HCT116 (cell line): Measurements from ENCODE around the gene AS3MT.

Experiments
- CEBPB ChIP-seq: IDR thresholded peaks from 2 replicates; pipeline ENCODE4 v1.6.1; 2012; ENCODE audit warnings: low read depth
- CTCF ChIP-seq, 3 experiments: fragments of 200-600 bp in 1 of 3; sonication (generic) in 1 of 3; IDR thresholded peaks in 2 of 3; conservative IDR thresholded peaks in 1 of 3; 2 replicates each; pipeline ENCODE4 v1.5.1; 2012 to 2017; ENCODE audit warnings: low read depth in 2 of 3, low read length in 2 of 3, antibody characterized with exemption in 1 of 3, borderline replicate concordance in 1 of 3, control low read depth in 1 of 3, mild to moderate bottlenecking in 1 of 3, mixed read lengths in 1 of 3, mixed run types in 1 of 3, moderate library complexity in 1 of 3; ENCODE audit not compliant: insufficient read depth in 1 of 3
- ELF1 ChIP-seq: IDR thresholded peaks from 2 replicates; pipeline ENCODE4 v1.6.1; 2012; ENCODE audit warnings: low read depth, borderline replicate concordance
- EZH2 ChIP-seq: fragments of 200-600 bp; sonication (generic); IDR thresholded peaks from 2 replicates; pipeline ENCODE4 v1.6.1; 2017; ENCODE audit warnings: antibody characterized with exemption, mixed run types
- EZH2phosphoT487 ChIP-seq: fragments of 200-600 bp; IDR thresholded peaks from 2 replicates; pipeline ENCODE4 v1.6.1; 2018; ENCODE audit warnings: antibody characterized with exemption, borderline replicate concordance
- JUND ChIP-seq: IDR thresholded peaks from 2 replicates; pipeline ENCODE4 v1.6.1; 2012
- MAX ChIP-seq: IDR thresholded peaks from 2 replicates; pipeline ENCODE4 v1.6.1; 2012
- POLR2A ChIP-seq: IDR thresholded peaks from 2 replicates; pipeline ENCODE4 v1.7.0; 2011; ENCODE audit warnings: borderline replicate concordance; ENCODE audit not compliant: insufficient read depth, insufficient read length; ENCODE audit errors: extremely low read depth
- POLR2AphosphoS5 ChIP-seq: IDR thresholded peaks from 2 replicates; pipeline ENCODE4 v1.6.1; 2011; ENCODE audit warnings: mild to moderate bottlenecking, low read depth, low read length, moderate library complexity
- SIN3A ChIP-seq: IDR thresholded peaks from 2 replicates; pipeline ENCODE4 v1.6.1; 2012; ENCODE audit warnings: low read depth

- no peak for TF ChIP-seq CTCF (IDR thresholded peaks at IDR 0.05 in 2 of 3, conservative IDR thresholded peaks at IDR 0.05 in 1 of 3; ENCODE audit: borderline replicate concordance in 1 of 3, insufficient read depth in 1 of 3, low read depth in 2 of 3, low read length in 2 of 3)
- no peak for TF ChIP-seq POLR2A
- TF ChIP-seq POLR2AphosphoS5, result no peak
- no peak for TF ChIP-seq JUND
- no peak for TF ChIP-seq EZH2phosphoT487
- TF ChIP-seq EZH2, result no peak
- no peak for TF ChIP-seq CEBPB
- no peak for TF ChIP-seq MAX
- TF ChIP-seq SIN3A, result no peak
- TF ChIP-seq ELF1, result no peak
Observed at GRCh38 chr10:102948176-102948575, 78.9 kb downstream of the AS3MT start.
